Erythroblast (primary cell): ENCODE measurements around the gene REN.

Experiments used
- GATA1 ChIP-seq: IDR thresholded peaks from 2 replicates; pipeline ENCODE4 v1.6.1; 2011; ENCODE audit warnings: low read depth, mild to moderate bottlenecking, control low read depth, low read length, moderate library complexity
- POLR2A ChIP-seq: IDR thresholded peaks from 2 replicates; pipeline ENCODE4 v1.6.1; 2011; ENCODE audit warnings: mild to moderate bottlenecking, low read length

GRCh38 chr1:204161609-204162493, 4.3 kb downstream of the REN start:
- TF ChIP-seq POLR2A (no peak), GATA1 (no peak)
